CD4-positive, CD25-positive, alpha-beta regulatory T cell (primary cell): Measurements from ENCODE around the gene GHITM. TPM values are rescaled to one million over a fixed set of nuclear protein-coding genes. Genes with fewer than 3 reads are reported as not detected.

Source experiments
- ATAC-seq, 2 donors: fragments of 150-1000 bp; cut with Tn5 transposase; one replicate each; pipeline ENCODE4 v1.10.0; 2021; ENCODE audit warnings: low read depth in 2 of 2, moderate number of reproducible peaks in 2 of 2, moderate library complexity in 1 of 2
- DNase-seq, 3 donors: peaks; one replicate each; pipeline versions ENCODE4 v3.0.0 to v3.0.0-alpha.2; 2012 to 2022; ENCODE audit warnings: mixed read lengths in 1 of 3
- H3K27ac ChIP-seq: one replicate; pipeline ENCODE4 v1.7.0; 2013; ENCODE audit warnings: mild to moderate bottlenecking, low read length; ENCODE audit not compliant: insufficient read depth, poor library complexity, severe bottlenecking
- H3K27me3 ChIP-seq: one replicate; pipeline ENCODE4 v1.7.0; 2013; ENCODE audit warnings: low read length; ENCODE audit not compliant: control insufficient read depth, insufficient read depth
- H3K36me3 ChIP-seq: one replicate; pipeline ENCODE4 v1.7.0; 2013; ENCODE audit warnings: mild to moderate bottlenecking, low read length, moderate library complexity; ENCODE audit not compliant: control insufficient read depth, insufficient read depth
- H3K4me1 ChIP-seq: 2 replicates; pipeline ENCODE4 v1.7.0; 2013; ENCODE audit warnings: mild to moderate bottlenecking, low read length; ENCODE audit not compliant: insufficient read depth, control insufficient read depth, poor library complexity, severe bottlenecking
- H3K4me3 ChIP-seq: one replicate; pipeline ENCODE4 v1.7.0; 2013; ENCODE audit warnings: low read depth, mild to moderate bottlenecking, low read length, moderate library complexity
- H3K9me3 ChIP-seq, 2 experiments: 1 replicate in 1 of 2; 2 replicates in 1 of 2; pipeline ENCODE4 v1.7.0; 2013; ENCODE audit warnings: low read length in 2 of 2, mild to moderate bottlenecking in 1 of 2, moderate library complexity in 1 of 2; ENCODE audit not compliant: control insufficient read depth in 2 of 2
- H3K27ac Mint-ChIP-seq, 3 donors: one replicate each; pipeline ENCODE4 v1.8.0; 2020 to 2022; ENCODE audit warnings: mild to moderate bottlenecking in 3 of 3, mixed read lengths in 3 of 3, moderate library complexity in 2 of 3
- H3K27me3 Mint-ChIP-seq: one replicate; pipeline ENCODE4 v1.8.0; 2022; ENCODE audit warnings: mild to moderate bottlenecking, mixed read lengths
- H3K36me3 Mint-ChIP-seq: one replicate; pipeline ENCODE4 v1.8.0; 2020; ENCODE audit warnings: mixed read lengths
- H3K4me1 Mint-ChIP-seq, 4 donors: one replicate each; pipeline ENCODE4 v1.8.0; 2020 to 2022; ENCODE audit warnings: mixed read lengths in 4 of 4, mild to moderate bottlenecking in 1 of 4
- H3K4me3 Mint-ChIP-seq, 4 donors: one replicate each; pipeline ENCODE4 v1.8.0; 2020 to 2022; ENCODE audit warnings: mild to moderate bottlenecking in 4 of 4, mixed read lengths in 4 of 4, moderate library complexity in 3 of 4
- H3K9me3 Mint-ChIP-seq, 7 donors: one replicate each; pipeline ENCODE4 v1.8.0; 2020 to 2022; ENCODE audit warnings: mixed read lengths in 7 of 7, mild to moderate bottlenecking in 3 of 7, moderate library complexity in 2 of 7
- polyA plus RNA-seq, 4 donors: library from polyadenylated mRNA; unstranded; fragments of 300-500 nt; fragmentation: Illumina TruSeq; gene quantifications; one replicate each; pipeline ENCODE4 v1.2.3, GENCODE V29; 2021
- total RNA-seq: library from RNA; stranded (reverse); gene quantifications from one replicate; pipeline ENCODE4 v1.2.3, GENCODE V29; 2022

Gene GHITM
- total and polyA plus RNA-seq, 5 donors from 2014 or later = 77.9 to 303 (median 279) TPM

DNA sequence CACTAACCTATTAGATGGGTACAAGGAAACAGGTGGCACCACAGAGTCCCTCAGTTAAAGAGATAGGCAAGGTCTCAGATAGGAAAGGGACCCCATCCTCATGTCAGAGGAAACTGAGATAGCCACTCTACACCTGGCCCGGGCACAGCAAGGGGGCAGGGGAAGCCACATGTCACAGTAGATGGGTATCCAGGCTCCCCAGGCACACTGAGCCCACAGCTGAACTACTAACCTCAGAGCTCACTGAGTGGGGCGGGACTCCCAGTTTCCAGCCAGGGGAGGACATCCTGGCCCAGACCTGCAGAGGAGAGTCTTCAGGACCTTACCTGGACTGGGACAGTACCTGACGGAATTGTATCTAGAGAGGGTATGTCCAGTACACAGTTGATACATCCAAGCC, 51.3 kb downstream of the GHITM start:
- no peak for ATAC-seq
- peaks cover 0 to 3% (median 0%) of the 10 kb centered on the region in 7 donors for H3K9me3 Mint-ChIP-seq

DNA sequence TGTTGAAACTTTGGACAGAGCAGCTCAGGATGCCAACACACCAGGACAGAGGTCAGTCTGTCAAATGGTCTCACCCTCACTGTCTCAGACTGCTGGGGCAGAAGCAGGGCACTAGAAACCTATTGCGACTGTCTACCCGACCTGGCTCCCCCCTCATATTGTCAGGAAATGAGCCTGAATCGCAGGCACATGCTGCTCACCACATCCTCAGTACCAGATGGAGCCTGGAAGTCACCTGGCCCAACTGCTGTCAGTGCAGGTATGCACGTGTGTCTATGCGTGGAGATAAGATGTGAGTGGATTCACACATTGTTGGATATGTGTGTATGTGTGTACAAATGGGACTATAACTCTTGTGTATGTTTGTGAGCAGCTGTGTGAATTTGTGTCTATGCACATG, 51.8 kb downstream of the GHITM start:
- Mint-ChIP-seq H3K27me3 (peaks cover 13% of the 10 kb centered on the region), H3K4me3 (peak overlapping the region in 1 of 4 donors; percentile 1), H3K36me3 (no peaks in the 10 kb centered on the region), H3K9me3 (peaks cover 0 to 3% (median 0%) of the 10 kb centered on the region in 7 donors), H3K27ac (peak overlapping the region; percentile 7 to 16 (median 11)), H3K4me1 (peaks cover 0 to 34% (median 9%) of the 10 kb centered on the region in 4 donors)
- Histone ChIP-seq H3K27ac (no peak overlapping the region), H3K9me3 (no peaks in the 10 kb centered on the region), H3K4me1 (peaks cover 22% of the 10 kb centered on the region), H3K4me3 (no peak overlapping the region), H3K27me3 (peaks cover 3% of the 10 kb centered on the region), H3K36me3 (no peaks in the 10 kb centered on the region)
- ATAC-seq = peak; percentile 79 to 83
- DNase-seq = peak in 2 of 3 donors; percentile 34 to 44

More for the DNA sequence above, 51.3 kb downstream of the GHITM start:
- Histone ChIP-seq H3K36me3 (no peaks in the 10 kb centered on the region), H3K4me1 (peaks cover 22% of the 10 kb centered on the region), H3K27ac (no peak overlapping the region), H3K9me3 (no peaks in the 10 kb centered on the region), H3K27me3 (peaks cover 3% of the 10 kb centered on the region), H3K4me3 (no peak overlapping the region)
- H3K27ac Mint-ChIP-seq = peak overlapping the region in 1 of 3 donors; percentile 11
- H3K4me1 Mint-ChIP-seq = peaks cover 0 to 30% (median 9%) of the 10 kb centered on the region in 4 donors
- peaks cover 9% of the 10 kb centered on the region for H3K27me3 Mint-ChIP-seq
- H3K4me3 Mint-ChIP-seq = peak overlapping the region in 1 of 4 donors; percentile 5
- DNase-seq = no peak
- H3K36me3 Mint-ChIP-seq = no peaks in the 10 kb centered on the region

DNA sequence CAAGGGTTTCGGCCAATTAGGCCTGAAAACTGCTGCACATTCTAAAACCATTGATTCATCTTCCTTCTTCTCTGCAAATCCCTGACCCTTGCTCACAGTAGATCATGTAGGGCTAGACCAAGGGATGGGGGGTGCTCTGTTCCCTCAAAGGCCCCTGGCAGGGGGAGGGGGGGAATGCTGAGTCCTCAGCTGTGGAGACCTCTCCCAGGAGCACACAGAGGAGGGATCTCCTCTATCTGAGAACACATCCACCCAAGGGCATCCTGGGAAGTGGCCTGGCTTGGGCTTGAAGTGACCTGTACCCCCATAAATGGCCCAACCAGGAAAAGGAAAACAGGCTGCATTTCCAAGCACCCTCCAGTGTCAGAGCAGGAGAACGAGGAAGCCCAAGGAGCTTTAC, 54.0 kb downstream of the GHITM start:
- ATAC-seq = no peak
- H3K4me3 ChIP-seq = no peak overlapping the region
- H3K27ac ChIP-seq = no peak overlapping the region
- no peak overlapping the region for H3K27ac Mint-ChIP-seq
- H3K4me1 Mint-ChIP-seq = peaks cover 0 to 35% (median 9%) of the 10 kb centered on the region in 4 donors
- H3K9me3 ChIP-seq = no peaks in the 10 kb centered on the region
- no peaks in the 10 kb centered on the region for H3K36me3 ChIP-seq
- no peak for DNase-seq
- peaks cover 27% of the 10 kb centered on the region for H3K27me3 Mint-ChIP-seq
- no peaks in the 10 kb centered on the region for H3K36me3 Mint-ChIP-seq
- H3K9me3 Mint-ChIP-seq = peaks cover 0 to 6% (median 0%) of the 10 kb centered on the region in 7 donors
- H3K4me1 ChIP-seq = peaks cover 22% of the 10 kb centered on the region
- H3K4me3 Mint-ChIP-seq = no peak overlapping the region
- H3K27me3 ChIP-seq = peaks cover 3% of the 10 kb centered on the region

DNA sequence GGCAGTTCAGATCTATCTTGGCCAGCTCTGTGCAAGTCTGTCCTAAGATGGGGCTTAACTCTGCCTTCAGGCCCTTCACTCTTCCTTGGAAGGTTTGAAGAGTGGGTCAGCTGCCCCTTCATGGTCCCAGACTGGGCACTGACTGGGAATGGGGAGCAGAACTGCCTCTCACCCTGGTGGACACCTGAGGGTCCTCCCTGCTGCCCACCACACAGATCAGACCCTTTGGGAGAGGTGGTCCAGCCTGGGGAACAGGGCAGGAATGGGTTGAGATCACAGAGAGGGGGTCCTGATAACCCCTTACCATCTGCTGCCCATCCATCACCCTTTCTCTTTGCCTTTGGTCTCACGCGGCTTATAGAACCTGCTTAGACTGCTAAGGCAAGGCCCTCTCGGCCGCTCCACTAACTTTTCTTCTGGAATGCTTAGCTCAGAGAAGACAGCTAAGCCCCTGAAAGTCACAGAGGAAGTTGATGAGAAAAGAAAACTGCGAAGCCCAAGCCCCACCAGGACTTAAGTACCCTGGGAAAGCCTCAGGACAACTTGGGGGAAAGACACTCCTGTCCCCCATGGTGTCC, 54.6 kb downstream of the GHITM start:
- Histone ChIP-seq H3K9me3 (no peaks in the 10 kb centered on the region), H3K4me1 (peaks cover 22% of the 10 kb centered on the region), H3K4me3 (no peak overlapping the region), H3K36me3 (no peaks in the 10 kb centered on the region), H3K27ac (no peak overlapping the region), H3K27me3 (peaks cover 3% of the 10 kb centered on the region)
- Mint-ChIP-seq H3K4me1 (peaks cover 0 to 35% (median 9%) of the 10 kb centered on the region in 4 donors), H3K4me3 (peak overlapping the region in 1 of 4 donors; percentile 28), H3K27ac (no peak overlapping the region), H3K27me3 (peaks cover 33% of the 10 kb centered on the region), H3K36me3 (no peaks in the 10 kb centered on the region), H3K9me3 (peaks cover 0 to 8% (median 0%) of the 10 kb centered on the region in 7 donors)
- DNase-seq (no peak), ATAC-seq (no peak)

DNA sequence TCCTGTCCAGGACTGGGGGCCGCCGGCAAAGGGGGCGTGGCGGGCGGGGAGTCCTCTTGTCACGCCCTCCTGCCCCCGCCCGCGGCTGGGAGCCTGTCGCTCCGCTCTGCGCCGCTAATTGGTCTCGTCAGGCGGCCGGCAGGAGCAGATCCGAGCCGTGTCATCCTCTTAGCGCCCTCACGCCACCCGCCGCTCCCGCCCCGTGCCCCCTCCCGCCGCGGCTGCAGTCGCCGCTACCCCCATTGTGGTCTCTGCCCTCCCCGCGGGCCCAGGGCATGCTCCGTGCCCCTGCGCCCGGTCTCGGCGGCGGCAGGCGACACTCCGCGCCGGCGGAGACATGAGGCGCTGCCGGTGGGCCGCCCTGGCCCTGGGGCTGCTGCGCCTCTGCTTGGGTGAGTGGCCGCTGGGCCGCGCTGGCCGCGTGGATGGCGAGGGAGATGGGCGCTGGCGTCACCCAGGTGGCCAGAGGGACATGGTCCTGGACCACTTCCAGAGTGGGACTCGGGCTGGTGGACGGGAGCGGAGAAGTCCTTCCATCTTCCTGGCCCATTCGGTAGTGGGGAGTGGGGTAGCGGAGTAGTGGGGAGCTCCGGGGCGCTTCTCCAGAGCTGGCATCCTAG, 55.2 kb downstream of the GHITM start, which contains the start of gene CDHR1:
Gene CDHR1, plus strand, starts transcription at position 114 of the 620 bp plus-strand sequence. Its CDS starts 224 bp downstream, at position 338.
- Histone ChIP-seq H3K27ac (no peak within 1 kb of the TSS), H3K27me3 (peaks cover 3% of the 10 kb centered on the region), H3K4me1 (peaks cover 22% of the 10 kb centered on the region), H3K36me3 (no peaks in the 10 kb centered on the region), H3K9me3 (no peaks in the 10 kb centered on the region), H3K4me3 (no peak within 1 kb of the TSS)
- no peaks in the 10 kb centered on the region for H3K36me3 Mint-ChIP-seq
- H3K4me1 Mint-ChIP-seq = peaks cover 0 to 35% (median 9%) of the 10 kb centered on the region in 4 donors
- peaks cover 38% of the 10 kb centered on the region for H3K27me3 Mint-ChIP-seq
- peak within 1 kb of the TSS in 3 of 4 donors; percentile 28 to 67 (median 57) for H3K4me3 Mint-ChIP-seq
- H3K9me3 Mint-ChIP-seq = peaks cover 0 to 8% (median 0%) of the 10 kb centered on the region in 7 donors
- DNase-seq (peak in 2 of 3 donors; percentile 7 to 26), ATAC-seq (peak; percentile 17 to 44)
- no peak within 1 kb of the TSS for H3K27ac Mint-ChIP-seq

DNA sequence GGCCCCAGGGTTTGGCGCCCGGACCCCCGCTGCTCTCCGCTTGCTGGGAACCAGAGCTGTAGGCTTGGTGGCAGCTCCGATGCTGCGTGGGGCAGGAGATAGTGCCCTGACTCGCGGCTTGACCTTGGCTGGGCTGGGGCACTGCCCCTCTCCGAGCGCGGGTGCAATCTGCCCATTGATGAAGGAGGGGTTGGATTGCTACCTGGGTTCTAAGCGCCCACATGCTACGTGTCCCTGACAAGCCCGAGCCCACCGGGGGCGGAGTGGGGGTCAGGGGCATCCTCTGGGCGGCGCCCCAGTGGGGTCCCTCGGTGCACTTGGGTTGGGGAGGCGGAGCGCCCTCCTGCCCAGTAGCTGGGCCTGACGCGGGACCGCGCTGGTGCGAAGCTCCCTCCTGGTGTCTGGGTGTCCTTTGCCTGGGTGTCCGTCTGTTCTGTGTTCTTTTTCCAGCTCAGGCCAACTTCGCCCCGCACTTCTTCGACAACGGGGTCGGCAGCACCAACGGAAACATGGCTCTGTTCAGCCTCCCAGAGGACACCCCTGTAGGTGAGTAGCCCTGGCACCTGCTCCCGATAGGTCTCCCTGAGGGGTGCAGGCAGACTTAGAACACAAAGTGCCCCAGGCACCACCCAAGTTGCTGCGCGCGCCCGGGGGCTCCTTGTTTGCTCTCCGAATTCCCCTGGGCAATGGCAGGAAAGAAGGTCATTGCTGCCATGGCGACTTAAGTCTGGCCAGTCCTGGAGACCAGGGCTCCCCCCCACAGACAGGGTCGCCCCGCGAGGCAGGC, 55.9 kb downstream of the GHITM start:
- H3K36me3 ChIP-seq = no peaks in the 10 kb centered on the region
- Mint-ChIP-seq H3K9me3 (peaks cover 0 to 8% (median 0%) of the 10 kb centered on the region in 7 donors), H3K36me3 (no peaks in the 10 kb centered on the region), H3K4me3 (peak overlapping the region in 2 of 4 donors; percentile 57 to 67), H3K4me1 (peaks cover 0 to 33% (median 9%) of the 10 kb centered on the region in 4 donors), H3K27ac (no peak overlapping the region), H3K27me3 (peaks cover 38% of the 10 kb centered on the region)
- ATAC-seq (no peak), DNase-seq (no peak)
- peaks cover 21% of the 10 kb centered on the region for H3K4me1 ChIP-seq
- peaks cover 3% of the 10 kb centered on the region for H3K27me3 ChIP-seq
- no peak overlapping the region for H3K27ac ChIP-seq
- H3K9me3 ChIP-seq = no peaks in the 10 kb centered on the region
- H3K4me3 ChIP-seq = no peak overlapping the region

DNA sequence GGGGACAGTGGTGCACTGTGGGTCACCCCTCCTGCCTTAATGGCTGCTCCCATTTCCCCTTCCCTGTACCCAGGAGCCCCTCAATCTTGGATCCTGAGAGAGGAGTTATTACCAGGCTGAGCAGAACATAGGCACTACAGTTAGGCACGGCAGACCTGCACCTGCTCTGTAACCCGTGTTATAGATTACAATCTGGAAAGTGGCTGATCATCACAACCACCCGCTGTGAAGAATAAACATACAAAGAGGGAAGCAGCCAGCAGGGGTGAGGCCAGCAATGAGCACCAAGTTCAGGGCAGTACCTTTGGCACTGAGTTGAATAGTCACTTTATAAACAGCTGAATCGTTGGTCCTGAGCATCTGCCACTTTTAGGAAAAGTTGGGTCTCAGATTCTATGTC, 56.8 kb downstream of the GHITM start:
- ATAC-seq (no peak), DNase-seq (no peak)
- H3K9me3 ChIP-seq = no peaks in the 10 kb centered on the region
- H3K4me3 ChIP-seq = no peak overlapping the region
- Mint-ChIP-seq H3K36me3 (no peaks in the 10 kb centered on the region), H3K9me3 (peaks cover 0 to 8% (median 0%) of the 10 kb centered on the region in 7 donors), H3K4me1 (peaks cover 0 to 25% (median 4%) of the 10 kb centered on the region in 4 donors), H3K27me3 (peaks cover 38% of the 10 kb centered on the region), H3K27ac (no peak overlapping the region), H3K4me3 (no peak overlapping the region)
- H3K4me1 ChIP-seq = peaks cover 13% of the 10 kb centered on the region
- no peak overlapping the region for H3K27ac ChIP-seq
- H3K27me3 ChIP-seq = peaks cover 3% of the 10 kb centered on the region
- H3K36me3 ChIP-seq = no peaks in the 10 kb centered on the region
